ENCODE results near the gene PXDN. TPM values are rescaled to one million over a fixed set of nuclear protein-coding genes. Genes with fewer than 3 reads are reported as not detected.

Gene PXDN
- total and polyA plus RNA-seq, 2 donors (not counting 1 experiment from before 2014, with no cell fraction given): 0.21 to 1.4 TPM

DNA sequence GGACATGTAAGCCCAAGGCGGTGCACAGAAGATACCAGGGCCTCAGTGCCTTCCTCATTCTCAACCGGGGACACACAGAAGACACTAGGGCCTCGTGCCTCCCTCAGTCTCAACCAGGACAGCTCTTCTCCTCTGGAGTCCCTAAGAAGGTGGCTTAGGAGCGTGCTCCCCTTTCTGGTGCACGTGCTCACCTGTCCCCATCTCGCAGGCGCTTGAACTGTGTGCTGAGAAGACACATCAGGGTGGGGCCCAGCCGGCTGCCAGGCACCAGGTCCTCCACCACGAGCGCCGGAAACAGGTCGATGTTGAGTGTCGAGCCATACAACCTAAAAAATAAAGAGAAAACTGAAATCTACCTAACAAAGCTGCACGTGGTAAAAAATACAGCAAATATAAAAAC is 99.9 kb downstream of the PXDN start:
- H3K27ac Mint-ChIP-seq: no peak overlapping the region
- Histone ChIP-seq H3K27ac (ENCODE audit: low read length in 2 of 2) (no peak overlapping the region), H3K36me3 (replicated peaks in 1 of 2; ENCODE audit: control extremely low read depth in 1 of 2, control insufficient read depth in 1 of 2, extremely low read depth in 1 of 2, insufficient read depth in 2 of 2, low read length in 1 of 2) (no peaks in the 10 kb centered on the region), H2AFZ (ENCODE audit: insufficient read depth, low read depth, low read length, poor library complexity, severe bottlenecking) (no peak overlapping the region), H3K27me3 (replicated peaks in 1 of 4; ENCODE audit: control extremely low read depth in 1 of 4, control insufficient read depth in 3 of 4, insufficient read depth in 4 of 4, low read length in 3 of 4) (no peaks in the 10 kb centered on the region), H4K20me1 (ENCODE audit: control insufficient read depth, insufficient read depth, low read length, poor library complexity, severe bottlenecking) (no peaks in the 10 kb centered on the region), H3K9ac (ENCODE audit: low read length) (no peak overlapping the region), H3K4me3 (ENCODE audit: control extremely low read depth in 1 of 5, extremely low read depth in 1 of 5, insufficient read depth in 1 of 5, low read depth in 2 of 5, low read length in 4 of 5) (no peak overlapping the region), H3K79me2 (ENCODE audit: control insufficient read depth, insufficient read depth, low read length) (no peaks in the 10 kb centered on the region), H3K4me1 (ENCODE audit: control insufficient read depth in 2 of 2, insufficient read depth in 2 of 2, low read length in 2 of 2) (no peaks in the 10 kb centered on the region), H3K9me3 (ENCODE audit: control extremely low read depth in 1 of 3, control insufficient read depth in 2 of 3, insufficient read depth in 1 of 3, low read length in 2 of 3) (peaks cover 0 to 12% (median 0%) of the 10 kb centered on the region in 3 donors), H3K4me2 (replicated peaks; ENCODE audit: low read depth, low read length, poor library complexity, severe bottlenecking) (no peak overlapping the region)
- no peaks in the 10 kb centered on the region for H3K27me3 Mint-ChIP-seq
- intact Hi-C loops (cut with micrococcal nuclease): no loop called here
- ChIA-PET CTCF (no interaction called here), POLR2A (no interaction called here)
- no peak for DNase-seq
- no peaks in the 10 kb centered on the region for H3K9me3 Mint-ChIP-seq (ENCODE audit: insufficient read depth)
- no peak overlapping the region for H3K4me3 Mint-ChIP-seq
- no peak for TF ChIP-seq EZH2 (IDR thresholded peaks at IDR 0.05; ENCODE audit: borderline replicate concordance, insufficient read depth, low read depth, low read length, poor library complexity, severe bottlenecking)
- TF ChIP-seq, protein P1, sequence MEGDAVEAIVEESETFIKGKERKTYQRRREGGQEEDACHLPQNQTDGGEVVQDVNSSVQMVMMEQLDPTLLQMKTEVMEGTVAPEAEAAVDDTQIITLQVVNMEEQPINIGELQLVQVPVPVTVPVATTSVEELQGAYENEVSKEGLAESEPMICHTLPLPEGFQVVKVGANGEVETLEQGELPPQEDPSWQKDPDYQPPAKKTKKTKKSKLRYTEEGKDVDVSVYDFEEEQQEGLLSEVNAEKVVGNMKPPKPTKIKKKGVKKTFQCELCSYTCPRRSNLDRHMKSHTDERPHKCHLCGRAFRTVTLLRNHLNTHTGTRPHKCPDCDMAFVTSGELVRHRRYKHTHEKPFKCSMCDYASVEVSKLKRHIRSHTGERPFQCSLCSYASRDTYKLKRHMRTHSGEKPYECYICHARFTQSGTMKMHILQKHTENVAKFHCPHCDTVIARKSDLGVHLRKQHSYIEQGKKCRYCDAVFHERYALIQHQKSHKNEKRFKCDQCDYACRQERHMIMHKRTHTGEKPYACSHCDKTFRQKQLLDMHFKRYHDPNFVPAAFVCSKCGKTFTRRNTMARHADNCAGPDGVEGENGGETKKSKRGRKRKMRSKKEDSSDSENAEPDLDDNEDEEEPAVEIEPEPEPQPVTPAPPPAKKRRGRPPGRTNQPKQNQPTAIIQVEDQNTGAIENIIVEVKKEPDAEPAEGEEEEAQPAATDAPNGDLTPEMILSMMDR (IDR thresholded peaks at IDR 0.05): no peak
- no peak for ATAC-seq (ENCODE audit: low read depth)
- 95% methylated on average over 11 of the region's 14 CpGs for WGBS (ENCODE audit: insufficient coverage)
- no peaks in the 10 kb centered on the region for H3K4me1 Mint-ChIP-seq

DNA sequence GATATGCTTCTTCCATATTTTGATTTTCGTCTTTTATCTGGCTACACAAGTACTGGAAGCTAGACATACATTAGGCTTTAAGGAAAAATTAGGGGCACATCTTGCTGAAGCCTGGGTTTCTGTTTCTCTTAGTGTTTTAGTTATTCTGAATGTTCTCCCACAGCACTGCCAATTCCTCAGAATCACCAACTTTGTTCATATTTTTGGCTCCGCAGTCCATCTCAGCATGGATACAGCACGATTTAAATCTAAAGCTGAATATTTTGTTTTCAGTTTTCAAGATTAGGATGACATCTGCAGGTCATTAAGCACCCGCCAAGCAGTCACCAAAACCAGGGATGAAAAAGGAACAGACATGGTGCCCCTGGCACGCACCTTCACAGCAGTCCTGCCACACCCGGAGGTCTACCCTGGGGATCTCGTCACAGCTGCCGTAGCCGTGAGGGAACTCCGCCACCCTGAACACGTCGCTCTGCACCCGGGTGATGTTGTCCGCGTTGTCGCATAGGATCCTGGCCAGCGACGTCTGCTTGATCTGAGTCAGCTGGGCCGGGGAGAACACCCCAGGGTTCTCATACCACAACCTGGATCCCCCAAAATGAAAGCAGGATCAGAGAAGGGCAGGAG is 101.2 kb downstream of the PXDN start:
- ChIA-PET CTCF (no interaction called here), POLR2A (no interaction called here)
- intact Hi-C loops (cut with micrococcal nuclease): no loop called here
- Histone ChIP-seq H3K9ac (ENCODE audit: low read length) (no peak overlapping the region), H3K9me3 (ENCODE audit: control extremely low read depth in 1 of 3, control insufficient read depth in 2 of 3, insufficient read depth in 1 of 3, low read length in 2 of 3) (peaks cover 0 to 2% (median 0%) of the 10 kb centered on the region in 3 donors), H4K20me1 (ENCODE audit: control insufficient read depth, insufficient read depth, low read length, poor library complexity, severe bottlenecking) (no peaks in the 10 kb centered on the region), H2AFZ (ENCODE audit: insufficient read depth, low read depth, low read length, poor library complexity, severe bottlenecking) (no peak overlapping the region), H3K36me3 (replicated peaks in 1 of 2; ENCODE audit: control extremely low read depth in 1 of 2, control insufficient read depth in 1 of 2, extremely low read depth in 1 of 2, insufficient read depth in 2 of 2, low read length in 1 of 2) (no peaks in the 10 kb centered on the region), H3K79me2 (ENCODE audit: control insufficient read depth, insufficient read depth, low read length) (no peaks in the 10 kb centered on the region), H3K27ac (ENCODE audit: low read length in 2 of 2) (no peak overlapping the region), H3K27me3 (replicated peaks in 1 of 4; ENCODE audit: control extremely low read depth in 1 of 4, control insufficient read depth in 3 of 4, insufficient read depth in 4 of 4, low read length in 3 of 4) (no peaks in the 10 kb centered on the region), H3K4me3 (ENCODE audit: control extremely low read depth in 1 of 5, extremely low read depth in 1 of 5, insufficient read depth in 1 of 5, low read depth in 2 of 5, low read length in 4 of 5) (no peak overlapping the region), H3K4me1 (ENCODE audit: control insufficient read depth in 2 of 2, insufficient read depth in 2 of 2, low read length in 2 of 2) (no peaks in the 10 kb centered on the region), H3K4me2 (replicated peaks; ENCODE audit: low read depth, low read length, poor library complexity, severe bottlenecking) (no peak overlapping the region)
- Mint-ChIP-seq H3K9me3 (ENCODE audit: insufficient read depth) (no peaks in the 10 kb centered on the region), H3K4me1 (no peaks in the 10 kb centered on the region), H3K4me3 (no peak overlapping the region), H3K27ac (no peak overlapping the region), H3K27me3 (no peaks in the 10 kb centered on the region)
- WGBS (ENCODE audit: insufficient coverage): 90% methylated on average over 14 of the region's 19 CpGs
- TF ChIP-seq EZH2 (IDR thresholded peaks at IDR 0.05; ENCODE audit: borderline replicate concordance, insufficient read depth, low read depth, low read length, poor library complexity, severe bottlenecking): no peak
- TF ChIP-seq, protein P1 (IDR thresholded peaks at IDR 0.05): no peak
- ATAC-seq (ENCODE audit: low read depth) (no peak), DNase-seq (no peak)
